Smooth muscle cell (in vitro differentiated cells): ENCODE results near the gene MAP3K14. TPM values are rescaled to one million over a fixed set of nuclear protein-coding genes. Genes with fewer than 3 reads are reported as not detected.

Source experiments
- DNase-seq: peaks from one replicate; lab custom pipeline; 2025; ENCODE audit not compliant: unreplicated experiment; lab: John Stamatoyannopoulos, UW
- H2AFZ ChIP-seq: fragments of 200-600 bp; sonication (generic); 2 replicates; pipeline ENCODE4 v1.6.0; 2016; ENCODE audit warnings: antibody characterized with exemption, low read depth, mild to moderate bottlenecking
- H3F3A ChIP-seq: fragments of 200-600 bp; sonication (generic); 2 replicates; pipeline ENCODE4 v1.6.0; 2017; ENCODE audit warnings: antibody characterized with exemption, low read depth
- H3K27ac ChIP-seq: fragments of 200-600 bp; sonication (generic); 2 replicates; pipeline ENCODE4 v1.5.1; 2016; ENCODE audit warnings: low read depth, mild to moderate bottlenecking
- H3K27me3 ChIP-seq: fragments of 200-600 bp; sonication (generic); 2 replicates; pipeline ENCODE4 v1.6.1; 2016; ENCODE audit warnings: low read depth, mild to moderate bottlenecking
- H3K36me3 ChIP-seq: fragments of 200-600 bp; sonication (generic); 2 replicates; pipeline ENCODE4 v1.5.1; 2016; ENCODE audit warnings: low read depth
- H3K4me1 ChIP-seq: fragments of 200-600 bp; sonication (generic); 2 replicates; pipeline ENCODE4 v1.5.1; 2016; ENCODE audit warnings: low read depth
- H3K4me2 ChIP-seq: fragments of 200-600 bp; sonication (generic); 2 replicates; pipeline ENCODE4 v1.6.0; 2016; ENCODE audit warnings: mild to moderate bottlenecking
- H3K4me3 ChIP-seq: fragments of 200-600 bp; sonication (generic); 2 replicates; pipeline ENCODE4 v1.5.1; 2016; ENCODE audit warnings: mild to moderate bottlenecking
- H3K79me2 ChIP-seq: fragments of 200-600 bp; sonication (generic); 2 replicates; pipeline ENCODE4 v1.6.0; 2016; ENCODE audit warnings: low read depth, mild to moderate bottlenecking
- H3K9ac ChIP-seq: fragments of 200-600 bp; sonication (generic); 2 replicates; pipeline ENCODE4 v1.6.0; 2016; ENCODE audit warnings: low read depth
- H3K9me3 ChIP-seq: fragments of 200-600 bp; sonication (generic); replicated peaks from 2 replicates; pipeline ENCODE4 v1.5.1; 2016; ENCODE audit warnings: low read depth
- H4K20me1 ChIP-seq: fragments of 200-600 bp; sonication (generic); 2 replicates; pipeline ENCODE4 v1.6.0; 2016; ENCODE audit warnings: low read depth
- CTCF ChIP-seq: fragments of 200-600 bp; sonication (generic); IDR thresholded peaks from 2 replicates; pipeline ENCODE4 v1.5.1; 2017; ENCODE audit warnings: borderline replicate concordance, mild to moderate bottlenecking, antibody characterized with exemption; ENCODE audit not compliant: insufficient read depth, poor library complexity, severe bottlenecking
- WGBS: methylation state at CpG from one replicate; pipeline ENCODE4 v1.1.7; 2016; ENCODE audit warnings: low lambda C conversion rate; 5-methylcytosine and 5-hydroxymethylcytosine counted together
- polyA plus RNA-seq: library from polyadenylated mRNA; unstranded; fragments of >200 nt; fragmentation: Nextera tagmentation; extraction: Ambion mirVana; gene quantifications from 2 replicates; pipeline ENCODE4 v1.2.1, GENCODE V29; 2016
- total RNA-seq: library from RNA; depleted of rRNA; stranded (reverse); fragments of >200 nt; gene quantifications from 2 replicates; pipeline ENCODE4 v1.2.3, GENCODE V29; 2014

Gene MAP3K14
- total and polyA plus RNA-seq, 2 experiments from 2014 or later = 1.7 to 1.8 TPM

GRCh38 chr17:45339646-45340605, 23.1 kb upstream of the MAP3K14 start:
- Histone ChIP-seq H3K9me3 (no peaks in the 10 kb centered on the region), H3F3A (peaks cover 12% of the 10 kb centered on the region), H3K4me1 (peaks cover 7% of the 10 kb centered on the region), H4K20me1 (no peaks in the 10 kb centered on the region), H3K4me2 (no peak overlapping the region), H3K36me3 (no peaks in the 10 kb centered on the region), H3K27me3 (no peaks in the 10 kb centered on the region), H2AFZ (no peak overlapping the region), H3K27ac (no peak overlapping the region), H3K9ac (no peak overlapping the region), H3K79me2 (no peaks in the 10 kb centered on the region), H3K4me3 (no peak overlapping the region)
- no peak for DNase-seq
- no peak for TF ChIP-seq CTCF
- WGBS = 86% methylated on average over 8 of the region's 8 CpGs

DNA sequence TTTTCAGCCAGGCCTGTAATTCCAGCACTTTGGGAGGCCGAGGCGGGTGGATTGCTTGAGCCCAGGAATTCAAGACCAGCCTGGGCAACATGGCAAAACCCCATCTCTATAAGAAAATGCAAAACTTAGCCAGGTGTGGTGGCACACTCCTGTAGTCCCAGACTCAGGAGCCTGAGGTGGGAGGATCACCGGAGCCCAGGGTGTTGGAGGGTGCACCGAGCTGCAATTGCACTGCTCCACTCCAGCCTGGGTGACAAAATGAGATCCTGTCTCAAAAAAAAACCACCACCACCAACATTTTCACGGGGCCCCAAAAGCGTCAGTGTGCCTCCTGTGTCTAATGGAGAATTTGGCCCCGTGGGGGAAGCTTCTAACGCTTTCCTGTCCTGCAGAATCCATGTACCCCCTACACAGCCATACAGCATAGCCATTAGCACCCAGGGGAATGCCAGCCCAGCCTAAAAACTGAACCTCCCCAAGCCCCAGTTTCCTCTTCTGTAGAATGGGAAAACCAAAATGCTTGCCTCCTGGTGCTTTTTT, 22.2 kb upstream of the MAP3K14 start:
- Histone ChIP-seq H3K4me2 (no peak overlapping the region), H3K27ac (no peak overlapping the region), H3F3A (peaks cover 10% of the 10 kb centered on the region), H3K4me3 (no peak overlapping the region), H3K9ac (no peak overlapping the region), H3K9me3 (no peaks in the 10 kb centered on the region), H4K20me1 (no peaks in the 10 kb centered on the region), H3K27me3 (no peaks in the 10 kb centered on the region), H3K4me1 (peaks cover 7% of the 10 kb centered on the region), H2AFZ (no peak overlapping the region), H3K79me2 (no peaks in the 10 kb centered on the region), H3K36me3 (no peaks in the 10 kb centered on the region)
- DNase-seq = no peak
- 95% methylated on average over 8 of the region's 8 CpGs for WGBS
- TF ChIP-seq CTCF = no peak

DNA sequence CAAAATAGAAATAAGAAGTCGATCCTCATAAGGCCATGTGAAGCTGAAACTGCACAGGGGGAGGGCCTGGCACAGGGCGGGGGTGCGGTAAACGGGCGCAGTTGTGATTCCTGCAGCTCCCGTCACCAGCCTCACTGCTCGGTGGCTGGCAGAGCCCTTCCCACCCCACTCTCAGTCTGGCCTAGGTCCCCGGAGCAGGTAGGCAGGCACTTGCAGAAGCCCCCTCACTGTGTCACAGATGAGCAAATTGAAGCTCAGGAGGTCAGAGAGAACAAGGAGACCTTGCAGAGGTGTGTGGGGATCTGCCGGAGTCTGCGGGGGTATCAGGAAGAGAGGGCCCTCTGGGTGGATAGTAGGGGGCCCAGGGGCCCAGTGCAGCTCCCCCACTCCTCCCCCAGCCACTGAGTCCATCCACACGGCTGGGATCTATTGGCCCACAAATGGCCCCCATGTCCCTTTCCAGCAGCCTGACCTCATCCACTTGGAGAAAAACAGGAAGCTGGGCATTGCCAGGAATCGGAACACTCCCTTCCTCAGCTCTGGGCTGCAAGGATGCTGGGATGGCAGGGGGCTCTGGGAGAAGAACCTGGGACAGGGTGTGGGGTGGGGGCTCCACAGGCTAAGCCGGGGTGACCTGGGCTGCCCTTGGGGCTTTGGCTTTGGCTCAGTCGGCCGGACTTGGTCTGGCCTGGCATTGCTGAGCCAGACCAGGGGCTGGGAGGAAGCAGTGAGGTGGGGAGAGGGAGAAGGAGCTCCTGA, 21.4 kb upstream of the MAP3K14 start:
- Histone ChIP-seq H3K9ac (no peak overlapping the region), H3K9me3 (no peaks in the 10 kb centered on the region), H2AFZ (no peak overlapping the region), H3K36me3 (no peaks in the 10 kb centered on the region), H3K4me1 (peaks cover 7% of the 10 kb centered on the region), H4K20me1 (no peaks in the 10 kb centered on the region), H3K27ac (no peak overlapping the region), H3F3A (peaks cover 10% of the 10 kb centered on the region), H3K27me3 (no peaks in the 10 kb centered on the region), H3K4me2 (no peak overlapping the region), H3K4me3 (no peak overlapping the region), H3K79me2 (no peaks in the 10 kb centered on the region)
- TF ChIP-seq CTCF = no peak
- DNase-seq = no peak
- WGBS = 93% methylated on average over 15 of the region's 15 CpGs
